ENCODE measurements around the gene PDSS2.

DNA sequence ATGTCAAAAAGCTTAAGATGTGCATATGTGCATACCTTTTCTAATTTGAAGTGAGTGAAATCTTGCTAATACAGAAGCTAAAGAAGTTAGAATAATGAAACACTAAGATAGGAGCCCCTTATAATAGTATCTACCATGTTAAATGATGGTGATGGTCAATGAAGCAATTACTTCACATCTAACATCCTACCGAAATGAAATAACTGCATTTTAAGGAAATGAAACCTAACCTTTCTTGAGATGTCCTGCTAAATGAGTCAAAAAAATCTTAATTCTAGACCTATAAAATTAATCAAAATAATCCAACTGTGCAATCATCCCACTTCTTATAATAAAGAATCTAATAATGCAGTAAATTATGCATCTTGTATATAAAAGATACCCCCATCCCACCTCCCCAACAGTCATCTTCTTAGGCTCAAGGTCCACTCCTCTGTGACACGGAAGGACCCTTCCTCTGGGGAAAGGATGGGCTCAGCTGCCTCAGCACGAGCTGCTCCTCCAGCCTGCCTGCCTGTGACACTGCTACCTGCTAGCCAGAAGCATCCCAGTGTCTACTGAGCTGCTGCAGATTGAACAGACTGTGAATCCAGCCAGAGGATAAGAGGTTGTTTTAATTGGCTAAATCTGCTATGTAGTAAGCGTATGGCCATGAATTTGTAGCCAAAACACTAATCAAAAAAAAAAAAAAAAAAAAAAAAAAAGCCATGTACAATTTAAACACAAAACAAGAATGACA lies 214.5 kb downstream of the PDSS2 start:
- TF ChIP-seq, protein P1, sequence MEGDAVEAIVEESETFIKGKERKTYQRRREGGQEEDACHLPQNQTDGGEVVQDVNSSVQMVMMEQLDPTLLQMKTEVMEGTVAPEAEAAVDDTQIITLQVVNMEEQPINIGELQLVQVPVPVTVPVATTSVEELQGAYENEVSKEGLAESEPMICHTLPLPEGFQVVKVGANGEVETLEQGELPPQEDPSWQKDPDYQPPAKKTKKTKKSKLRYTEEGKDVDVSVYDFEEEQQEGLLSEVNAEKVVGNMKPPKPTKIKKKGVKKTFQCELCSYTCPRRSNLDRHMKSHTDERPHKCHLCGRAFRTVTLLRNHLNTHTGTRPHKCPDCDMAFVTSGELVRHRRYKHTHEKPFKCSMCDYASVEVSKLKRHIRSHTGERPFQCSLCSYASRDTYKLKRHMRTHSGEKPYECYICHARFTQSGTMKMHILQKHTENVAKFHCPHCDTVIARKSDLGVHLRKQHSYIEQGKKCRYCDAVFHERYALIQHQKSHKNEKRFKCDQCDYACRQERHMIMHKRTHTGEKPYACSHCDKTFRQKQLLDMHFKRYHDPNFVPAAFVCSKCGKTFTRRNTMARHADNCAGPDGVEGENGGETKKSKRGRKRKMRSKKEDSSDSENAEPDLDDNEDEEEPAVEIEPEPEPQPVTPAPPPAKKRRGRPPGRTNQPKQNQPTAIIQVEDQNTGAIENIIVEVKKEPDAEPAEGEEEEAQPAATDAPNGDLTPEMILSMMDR (IDR thresholded peaks at IDR 0.05) = no peak
- no peak for TF ChIP-seq EZH2 (IDR thresholded peaks at IDR 0.05; ENCODE audit: borderline replicate concordance, insufficient read depth, low read depth, low read length, poor library complexity, severe bottlenecking)

Data from B cell (primary cell).